ENCODE measurements around the gene HEATR5A.

Gene HEATR5A

DNA sequence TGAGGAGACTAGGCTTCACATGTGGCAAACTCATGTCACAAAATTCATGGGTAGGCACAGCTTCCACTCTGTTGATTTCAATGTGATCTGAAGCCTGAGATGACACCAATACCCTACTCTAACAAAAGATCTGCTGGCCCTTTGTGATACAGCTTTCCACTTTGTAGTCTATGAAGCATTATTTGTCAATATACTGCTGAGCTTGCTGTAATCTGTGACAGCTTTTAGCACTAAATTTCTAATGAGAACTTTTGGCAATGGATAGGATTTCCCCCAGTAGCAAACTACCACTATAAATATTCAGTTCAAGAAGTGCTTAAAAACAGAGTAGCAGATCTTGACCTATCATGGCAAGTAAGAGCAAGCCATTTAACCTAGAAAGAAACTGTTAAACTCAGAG is 5.6 kb upstream of the HEATR5A start:
- no peak for DNase-seq

DNA sequence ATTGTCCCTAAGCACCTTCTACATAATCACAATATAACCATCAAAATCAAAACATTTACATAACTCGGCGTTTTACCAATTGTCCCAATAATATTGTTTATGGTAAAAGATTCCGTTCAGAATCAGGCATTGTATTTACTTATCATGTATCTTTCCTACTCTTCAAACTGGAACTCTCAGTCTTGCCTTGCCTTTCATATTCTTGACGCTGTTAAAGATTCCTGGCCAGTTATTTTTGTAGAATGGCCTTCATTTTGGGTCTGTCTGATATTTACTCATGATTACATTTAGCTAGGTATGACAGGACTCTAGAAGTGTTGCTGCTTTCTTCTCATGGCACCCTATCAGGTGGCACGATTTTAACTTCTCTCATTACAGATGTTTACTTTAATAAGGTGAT is 850 bp upstream of the HEATR5A start:
- no peak for DNase-seq

DNA sequence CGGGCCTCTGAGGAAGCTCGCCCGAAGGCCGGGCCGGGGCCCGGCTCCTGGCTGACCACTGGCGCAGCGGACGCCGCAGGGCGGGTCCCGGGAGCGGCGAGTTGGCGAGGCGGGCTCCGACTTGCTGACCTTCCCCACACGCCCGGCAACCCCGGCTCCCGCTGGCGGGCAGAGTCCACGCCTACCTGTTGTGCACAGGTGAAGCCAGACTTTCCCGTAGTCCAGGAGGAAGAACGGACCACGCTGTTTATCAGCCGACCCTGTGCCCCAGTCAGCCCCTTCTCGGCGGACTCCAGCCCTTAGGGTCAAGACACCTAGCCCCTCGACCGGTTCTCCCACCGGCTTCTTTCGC is 407 bp downstream of the HEATR5A start:
- DNase-seq: no peak

DNA sequence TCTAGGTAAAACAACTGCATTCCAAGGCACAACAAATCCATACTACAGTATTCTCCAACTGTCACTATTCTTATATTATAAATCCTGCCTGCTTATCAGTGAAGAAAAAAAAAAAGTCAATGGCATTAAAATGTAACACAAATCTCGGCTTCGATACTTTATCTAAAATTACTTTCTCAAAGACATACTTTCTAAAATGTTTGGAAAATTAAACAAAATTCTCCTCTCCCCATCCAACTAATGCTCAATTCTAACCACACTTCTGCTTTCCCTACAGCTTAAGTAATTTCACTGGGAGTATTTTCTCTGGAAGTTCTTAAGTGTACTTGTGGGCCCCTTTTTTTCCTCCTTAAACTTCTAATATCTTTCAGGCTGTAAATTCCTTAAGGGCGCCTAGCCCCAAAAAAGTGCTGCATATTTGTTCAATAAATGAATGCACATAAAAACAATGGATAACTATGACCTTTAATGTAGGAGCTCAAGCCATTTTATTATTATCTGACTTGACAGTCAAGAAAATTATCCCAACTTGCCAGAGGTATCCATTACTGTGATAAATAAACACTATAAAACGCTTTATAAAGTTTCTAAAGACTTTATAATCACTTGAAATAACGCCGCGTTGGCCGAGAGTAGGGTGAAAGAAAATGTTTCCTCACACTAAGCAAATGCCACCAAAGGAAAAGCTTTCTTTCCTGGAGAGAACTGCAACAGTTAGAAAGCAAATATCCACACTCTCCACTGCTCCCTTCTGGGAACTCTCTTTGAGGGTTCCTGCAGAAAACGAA is 977 bp downstream of the HEATR5A start:
- DNase-seq: no peak

DNA sequence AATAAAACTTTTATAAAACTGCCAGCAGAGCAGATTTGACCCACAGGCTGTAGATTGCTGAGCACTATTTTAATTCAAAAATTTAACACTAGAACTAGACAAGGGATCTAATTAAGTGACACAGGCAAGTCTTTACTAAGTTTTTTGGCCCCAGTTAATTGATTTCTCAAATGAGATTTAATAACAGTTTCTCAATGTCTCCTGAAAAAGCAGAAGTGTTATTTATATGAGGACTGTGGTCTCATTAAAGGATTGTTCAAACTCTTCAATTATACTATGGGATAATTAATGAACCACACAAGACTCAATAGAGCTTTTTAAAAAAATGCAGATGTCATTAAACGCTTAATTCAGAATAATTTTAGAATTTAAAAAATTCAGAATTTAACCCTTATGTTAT is 1.9 kb downstream of the HEATR5A start:
- DNase-seq: no peak

DNA sequence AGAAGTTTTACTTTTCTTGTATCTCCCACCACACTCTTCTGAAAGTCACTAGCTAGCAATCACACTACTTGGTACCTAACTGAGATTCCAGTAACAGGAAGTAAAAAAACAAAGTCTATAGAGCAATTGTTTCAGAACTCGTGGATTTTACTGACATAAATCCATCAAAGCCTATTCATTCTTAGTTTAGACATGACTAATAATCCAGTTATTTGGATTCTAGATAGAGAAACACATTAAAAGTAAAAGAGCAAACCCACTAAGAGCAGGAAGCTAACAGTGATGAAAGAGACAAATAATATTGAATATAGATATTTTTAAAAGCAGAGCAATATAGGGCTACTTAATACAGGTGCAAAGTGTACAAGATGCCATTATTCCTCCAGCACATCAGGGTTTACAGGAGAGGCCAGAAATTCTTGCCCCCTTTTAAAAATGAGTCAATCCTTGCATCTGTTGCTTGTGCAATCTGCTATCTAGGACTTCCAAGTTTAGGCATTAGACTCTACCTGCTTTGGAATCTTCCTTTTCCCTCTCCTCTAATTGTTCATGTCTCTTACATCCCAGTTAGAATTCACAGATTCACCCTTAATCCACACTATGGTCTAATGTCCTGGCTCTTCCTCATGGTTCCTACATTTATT is 6.0 kb downstream of the HEATR5A start:
- DNase-seq: no peak

DNA sequence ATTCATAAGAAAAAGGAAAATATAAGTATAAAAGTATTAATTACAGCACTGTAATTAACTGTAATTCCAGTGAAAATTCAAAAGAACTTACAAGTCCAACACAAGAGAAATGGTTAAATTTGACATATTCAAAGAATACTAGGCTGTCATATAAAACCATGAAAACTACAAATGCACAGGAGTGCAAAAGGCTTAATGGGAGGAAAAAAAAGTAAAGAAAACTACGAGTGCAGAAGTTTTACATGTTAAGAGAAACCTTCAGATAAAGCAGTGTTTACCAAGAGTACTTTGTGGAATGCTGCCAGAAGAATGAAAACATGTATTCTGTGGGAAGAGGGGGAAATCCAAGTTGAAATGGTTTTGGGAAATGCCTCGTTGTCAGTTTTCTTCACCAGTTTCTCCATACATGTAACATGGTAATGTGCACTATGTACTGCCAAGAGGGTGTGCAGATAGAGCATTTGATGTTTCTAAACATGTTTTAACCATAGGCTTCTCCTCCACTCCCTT is 9.1 kb downstream of the HEATR5A start:
- DNase-seq: no peak

DNA sequence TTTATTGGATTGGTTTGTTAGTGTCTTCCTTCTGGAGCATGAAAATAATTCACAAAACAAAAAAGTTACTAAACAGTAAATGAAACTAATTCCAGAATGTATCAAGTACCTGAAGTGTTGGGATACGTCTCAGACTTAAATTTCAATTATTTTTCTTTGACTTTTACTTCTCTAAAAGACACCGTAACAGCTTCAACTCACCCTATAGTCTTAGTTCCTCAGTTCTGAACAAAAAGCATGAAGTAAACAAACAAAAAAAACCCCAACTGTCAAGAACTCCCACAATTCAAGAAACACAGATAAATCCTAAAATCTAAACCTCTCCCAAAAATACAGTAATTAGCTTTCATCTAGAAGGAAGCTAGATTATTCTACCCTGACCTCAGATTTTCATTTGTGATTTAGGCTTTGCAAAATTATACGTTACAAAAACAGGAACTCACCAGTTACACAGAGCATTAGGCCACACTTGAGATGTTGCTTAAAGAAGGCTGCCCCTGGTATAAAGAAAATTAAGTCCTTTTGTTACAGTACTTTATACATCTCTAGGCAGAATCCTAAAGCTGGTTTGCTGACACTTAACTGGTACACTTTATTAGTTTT is 10.2 kb downstream of the HEATR5A start:
- no peak for DNase-seq

DNA sequence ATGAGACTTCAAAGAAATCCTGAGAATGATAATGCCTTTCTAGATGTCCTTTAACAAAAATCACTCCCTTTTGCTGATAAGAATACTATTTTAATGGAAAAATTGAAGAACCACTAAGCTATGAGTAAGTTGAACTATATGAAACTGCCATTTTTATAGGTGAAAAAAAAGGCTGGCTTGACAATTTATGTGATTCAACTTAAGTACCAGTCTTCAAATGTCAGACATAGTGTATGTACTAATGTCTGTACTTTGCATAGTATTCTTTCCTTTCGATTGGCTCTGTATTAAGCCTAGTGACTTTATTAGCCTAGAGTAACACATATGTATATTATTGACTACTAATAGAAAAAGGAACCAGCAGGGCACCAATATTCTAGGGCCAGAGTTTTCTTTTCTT is 11.9 kb downstream of the HEATR5A start:
- no peak for DNase-seq

DNA sequence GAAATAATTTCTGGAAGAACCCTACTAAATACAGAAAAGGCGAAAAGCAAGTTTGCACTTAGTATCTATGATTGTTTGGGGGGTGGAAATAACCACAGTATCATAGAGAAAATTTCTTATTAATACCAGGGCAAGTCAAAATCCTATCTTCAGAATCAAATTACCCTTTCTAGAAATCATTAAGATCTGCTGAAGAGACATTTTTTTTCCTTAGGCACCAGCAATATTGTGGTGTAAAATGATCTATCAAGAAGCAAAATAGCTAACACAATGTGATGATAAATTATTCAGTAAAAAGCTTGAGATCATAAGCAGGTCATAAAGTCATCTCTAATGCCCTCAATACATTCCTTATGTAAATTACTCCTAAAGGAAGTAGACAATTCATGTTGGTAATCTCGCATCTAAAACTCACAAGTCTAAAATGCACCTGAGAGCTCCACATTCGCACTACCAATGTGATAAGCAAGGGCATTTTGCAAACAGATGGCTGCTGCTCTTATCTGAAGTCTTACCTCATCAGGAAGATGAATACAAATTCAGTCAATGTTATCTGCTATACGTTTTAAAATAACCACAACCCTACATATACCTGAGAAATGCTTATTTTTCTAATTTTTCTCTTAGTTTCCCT is 14.6 kb downstream of the HEATR5A start:
- no peak for DNase-seq

DNA sequence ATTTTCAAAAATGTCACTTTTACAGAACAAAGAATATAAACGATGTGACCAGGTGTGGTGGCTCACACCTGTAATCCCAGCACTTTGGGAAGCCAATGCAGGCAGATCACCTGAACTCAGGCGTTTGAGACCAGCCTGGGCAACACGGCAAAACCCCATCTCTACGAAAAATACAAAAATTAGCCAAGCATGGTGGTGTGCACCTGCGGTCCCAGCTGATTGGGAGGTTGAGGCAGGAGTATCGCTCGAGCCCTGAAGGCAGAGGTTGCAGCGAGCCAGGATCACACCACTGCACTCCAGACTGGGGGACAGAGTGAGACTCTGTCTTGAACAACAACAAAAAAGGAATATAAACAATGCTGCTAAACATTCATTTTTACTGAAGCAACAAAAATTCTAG is 15.2 kb downstream of the HEATR5A start:
- DNase-seq: no peak

DNA sequence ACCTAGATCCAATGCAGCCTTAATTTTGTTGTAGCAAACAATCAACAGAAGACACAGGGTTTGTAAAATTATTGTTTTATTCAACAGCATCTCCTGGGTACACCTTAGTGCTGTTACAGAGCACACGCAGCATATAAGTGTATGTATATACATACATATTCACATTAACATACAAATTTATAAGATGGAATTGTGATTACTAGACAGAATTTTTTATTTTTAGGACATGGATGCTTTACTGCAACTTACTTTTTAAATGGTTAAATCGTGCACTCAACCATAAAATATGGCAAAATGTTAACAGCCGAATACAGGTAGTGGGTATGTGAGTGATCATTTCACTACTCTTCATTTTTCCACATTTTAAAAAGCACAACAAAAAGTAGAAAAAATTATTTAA is 16.6 kb downstream of the HEATR5A start:
- no peak for DNase-seq

DNA sequence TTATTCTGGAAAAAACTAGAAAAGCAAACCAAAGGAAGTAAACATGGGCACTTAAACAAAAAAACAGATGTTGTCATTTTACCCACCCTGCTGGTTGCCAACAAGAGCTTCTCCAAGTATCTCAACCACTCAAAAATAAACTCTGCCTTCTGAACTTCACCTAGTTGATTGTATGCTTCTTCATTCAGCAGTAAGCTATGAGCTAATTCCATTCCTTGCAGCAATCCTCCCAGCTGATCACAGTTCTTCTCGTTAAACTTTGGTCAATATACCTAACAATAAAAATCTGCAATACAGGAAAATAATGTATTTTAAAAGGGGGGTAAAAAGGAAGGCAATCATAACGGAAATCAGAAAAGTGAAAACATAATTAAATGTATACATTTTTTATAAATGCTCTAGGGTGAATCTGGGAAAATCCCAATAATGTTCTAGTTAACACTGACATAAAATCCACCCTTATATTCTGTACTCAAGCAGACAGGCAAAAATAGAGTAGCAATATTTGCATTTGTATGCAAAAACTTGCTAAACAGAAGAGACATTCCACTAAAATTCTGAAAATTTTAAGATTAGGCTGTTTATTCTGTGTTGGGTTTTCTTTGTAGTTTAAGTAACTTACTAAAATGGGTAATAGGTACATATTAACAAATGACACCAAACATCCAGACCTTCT is 17.4 kb downstream of the HEATR5A start:
- no peak for DNase-seq

DNA sequence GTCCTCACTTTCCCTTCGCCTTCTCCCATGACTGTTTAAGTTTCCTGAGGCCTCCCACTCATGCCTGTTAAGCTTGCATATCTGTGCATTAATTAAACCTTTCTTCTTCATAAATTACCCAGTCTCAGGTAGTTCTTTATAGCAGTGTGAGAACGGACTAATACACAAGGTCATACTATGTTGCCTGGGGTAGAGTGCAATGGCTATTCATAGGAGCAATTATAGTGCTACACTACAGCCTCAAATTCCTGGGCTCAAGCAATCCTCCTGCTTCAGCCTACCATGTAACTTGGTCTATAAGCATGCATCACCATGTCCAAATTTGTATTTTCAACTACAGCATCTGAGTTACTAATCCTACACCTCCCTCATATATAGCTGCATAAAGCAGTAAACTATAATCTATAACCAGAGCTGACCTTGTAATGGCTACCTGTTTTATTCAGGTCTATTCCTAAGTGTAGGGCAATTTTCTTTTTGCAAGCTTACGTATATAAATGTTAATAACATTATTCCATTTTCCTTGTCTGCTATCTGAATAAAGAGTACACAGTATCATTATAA is 18.9 kb downstream of the HEATR5A start:
- DNase-seq: no peak

DNA sequence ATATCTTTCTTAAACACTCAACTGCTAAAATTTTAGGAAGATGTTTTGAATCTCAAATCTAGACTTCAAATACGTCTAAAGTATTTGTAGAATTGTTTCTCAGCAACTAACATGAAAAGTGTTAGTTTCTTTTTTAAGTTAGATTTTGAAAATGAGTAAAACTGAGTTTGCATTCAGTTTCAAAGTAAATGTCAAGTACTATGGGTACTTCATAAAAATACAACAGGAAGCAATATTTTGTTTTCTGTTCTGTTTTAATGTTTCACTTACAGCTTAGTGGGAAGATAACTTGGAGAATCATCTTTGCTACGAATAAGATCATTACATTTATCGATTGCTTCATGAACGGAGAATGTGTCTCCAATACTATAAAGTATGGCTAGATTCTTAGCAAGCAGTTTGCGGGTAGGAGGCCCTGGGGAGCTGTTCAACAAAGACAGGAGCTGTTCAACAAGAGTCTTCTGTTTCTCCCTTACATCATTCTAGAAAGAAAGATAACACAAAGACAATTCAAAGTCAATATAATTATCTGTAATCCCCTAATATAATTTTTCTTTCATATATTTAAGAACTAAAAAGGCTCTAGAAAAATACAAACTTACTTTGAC is 20.2 kb downstream of the HEATR5A start:
- no peak for DNase-seq

DNA sequence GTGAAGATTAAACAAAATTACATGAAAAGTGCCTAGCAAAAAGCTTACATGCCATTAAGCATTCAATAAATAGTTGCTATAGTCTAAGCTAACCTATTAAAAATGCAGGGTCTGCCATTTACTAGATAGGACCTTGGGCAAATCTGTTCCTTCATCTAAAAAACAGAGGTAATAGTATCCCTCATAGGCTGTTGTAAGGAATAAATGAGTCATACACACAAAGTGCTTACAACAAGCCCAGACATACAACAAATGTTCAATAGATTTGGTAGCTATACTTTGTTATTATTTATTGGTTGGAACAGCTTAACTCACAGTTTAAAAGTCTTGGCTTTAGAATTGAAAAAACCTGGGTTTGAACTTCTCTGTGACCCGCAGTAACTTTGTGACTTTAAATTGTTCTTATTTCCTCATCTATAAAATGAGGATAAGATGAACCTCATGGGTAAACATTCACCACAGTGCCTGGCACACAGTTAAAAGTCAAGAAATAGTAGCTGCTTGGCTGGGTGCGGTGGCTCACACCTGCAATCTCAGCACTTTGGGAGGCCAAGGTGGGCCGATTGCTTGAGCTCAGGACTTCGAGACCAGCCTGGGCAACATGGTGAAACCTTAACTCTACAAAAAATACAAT is 24.7 kb downstream of the HEATR5A start:
- DNase-seq: no peak

DNA sequence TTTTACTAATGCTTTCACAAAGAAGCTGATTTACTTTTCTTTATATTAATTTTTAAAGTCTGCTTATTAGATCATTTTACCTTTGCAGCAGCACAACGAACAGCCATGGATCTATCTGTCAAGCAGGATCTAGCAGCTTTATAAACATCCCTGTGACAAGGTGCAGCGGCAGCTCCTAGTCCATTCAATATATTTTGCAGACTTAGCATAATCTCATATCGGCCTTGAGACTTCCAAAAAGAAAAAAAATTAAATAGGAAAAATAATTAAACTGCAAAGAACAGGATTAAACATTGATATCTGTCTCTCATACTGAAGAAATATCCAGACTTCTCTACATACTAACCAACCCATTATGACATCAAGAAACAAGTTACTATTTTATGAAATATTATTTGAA is 25.2 kb downstream of the HEATR5A start:
- DNase-seq: no peak

DNA sequence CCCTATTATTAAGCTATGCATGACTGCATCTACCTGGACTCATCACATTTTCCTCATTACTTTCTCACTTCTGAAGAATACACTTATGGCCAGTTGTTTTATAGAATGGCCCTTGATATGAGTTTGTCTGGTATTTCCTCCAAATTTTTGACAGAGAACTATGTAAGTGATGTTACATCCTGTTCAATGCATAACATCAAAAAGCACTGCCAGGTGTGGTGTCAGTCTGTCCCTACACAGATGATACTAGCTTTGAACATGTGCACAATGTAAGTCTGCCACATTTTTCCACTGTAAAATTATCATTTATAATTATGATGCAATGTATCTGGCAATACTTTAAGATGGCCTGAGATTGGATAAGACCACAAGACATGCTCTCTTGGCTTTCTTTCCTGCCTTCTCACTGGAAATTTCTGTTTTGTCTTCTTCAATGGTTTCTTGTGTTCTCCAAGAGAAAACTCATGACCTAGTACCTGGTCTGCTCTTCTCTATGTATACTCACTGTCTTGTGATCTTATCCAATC is 28.3 kb downstream of the HEATR5A start:
- no peak for DNase-seq

DNA sequence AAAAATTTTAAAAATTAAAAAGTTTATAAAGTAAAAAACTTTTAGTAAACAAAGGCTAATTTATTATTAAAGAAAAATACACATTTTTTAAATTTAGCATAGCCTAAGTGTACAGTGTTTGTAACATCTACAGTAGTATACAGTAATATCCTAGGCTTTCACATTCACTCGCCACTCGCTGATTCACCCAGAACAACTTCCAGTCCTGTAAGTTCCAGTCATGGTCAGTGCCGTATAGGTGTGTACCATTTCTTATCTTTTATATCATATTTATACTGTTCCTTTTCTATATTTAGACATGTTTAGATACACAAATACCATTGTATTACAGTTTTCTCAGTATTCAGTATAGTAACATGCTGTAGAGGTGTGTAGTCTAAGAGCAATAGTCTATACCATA is 28.9 kb downstream of the HEATR5A start:
- no peak for DNase-seq

DNA sequence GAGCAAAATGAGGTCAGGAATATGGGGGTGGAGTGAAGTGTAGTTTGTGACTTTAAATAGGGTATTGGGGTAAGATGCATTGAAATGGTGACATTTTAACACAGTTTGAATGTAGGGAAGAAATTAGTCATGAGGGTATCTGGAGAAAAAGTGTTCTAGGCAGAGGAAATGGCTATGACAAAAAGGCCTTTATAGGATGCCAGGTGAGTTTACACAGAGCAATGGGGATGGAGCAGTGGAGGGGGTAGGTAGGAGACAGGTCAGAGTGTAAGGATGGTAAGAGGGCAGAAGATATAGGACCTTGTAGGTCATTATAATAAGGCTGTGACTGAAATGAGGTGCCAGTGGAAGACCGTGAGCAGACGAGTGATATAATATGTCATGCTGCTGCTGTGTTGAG is 30.4 kb downstream of the HEATR5A start:
- DNase-seq: no peak

DNA sequence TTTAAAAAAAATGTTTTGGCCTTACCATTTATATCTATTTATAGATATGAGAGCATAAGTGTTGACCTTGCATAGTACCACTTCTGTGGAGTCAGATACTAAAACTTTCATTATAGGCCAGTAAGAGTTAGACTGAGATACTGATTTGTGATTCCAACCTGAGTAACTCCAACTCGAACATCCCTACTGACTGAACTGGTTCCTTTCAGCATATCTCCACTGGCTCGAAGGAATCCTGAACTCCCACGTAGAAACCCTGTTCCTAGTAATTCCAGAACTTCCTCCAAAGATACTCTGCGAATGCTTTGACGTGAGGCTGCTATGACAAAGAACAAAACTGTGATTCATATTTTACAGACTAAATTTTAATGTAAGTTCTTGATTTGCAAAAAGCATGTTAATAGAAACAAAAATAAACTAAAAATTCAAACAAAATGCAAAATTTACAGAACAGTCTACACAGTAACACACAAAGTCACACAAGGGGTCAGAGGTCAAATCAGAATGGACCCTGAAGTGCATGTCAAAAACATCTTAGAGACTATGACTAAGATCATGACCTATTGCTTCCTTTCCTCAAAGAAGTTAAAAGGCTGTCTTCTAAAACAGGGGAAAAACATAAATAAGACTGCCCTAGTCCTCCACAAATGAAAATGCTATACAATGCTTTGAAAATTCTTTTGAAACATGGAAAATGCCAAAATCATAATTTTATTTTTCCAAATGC is 31.5 kb downstream of the HEATR5A start:
- DNase-seq: no peak
